ENCODE data around the gene OOSP4A.

Gene OOSP4A

GRCh38 chr11:59999691-60000090, 35.9 kb downstream of the OOSP4A start:
- Histone ChIP-seq H3K4me1 (ENCODE audit: control insufficient read depth in 1 of 2, insufficient read depth in 2 of 2, low read length in 2 of 2) (no peaks in the 10 kb centered on the region), H3K27me3 (ENCODE audit: insufficient read depth, low read length) (no peaks in the 10 kb centered on the region), H3K23ac (ENCODE audit: low read length) (no peak overlapping the region), H3K36me3 (ENCODE audit: control insufficient read depth in 1 of 2, insufficient read depth in 2 of 2, low read length in 2 of 2) (no peaks in the 10 kb centered on the region), H2BK120ac (ENCODE audit: insufficient read depth, low read length, poor library complexity) (no peak overlapping the region), H2BK5ac (ENCODE audit: low read depth, low read length, poor library complexity) (no peak overlapping the region), H4K91ac (ENCODE audit: low read depth, low read length) (no peak overlapping the region), H3K9me3 (ENCODE audit: insufficient read depth, low read depth, low read length) (no peaks in the 10 kb centered on the region), H3K4ac (ENCODE audit: low read depth, low read length) (no peak overlapping the region), H3K18ac (ENCODE audit: low read length) (no peak overlapping the region), H4K8ac (ENCODE audit: low read depth, low read length) (no peak overlapping the region), H3K4me3 (ENCODE audit: low read depth, low read length) (no peak overlapping the region), H3K79me2 (ENCODE audit: control insufficient read depth, insufficient read depth, low read length, poor library complexity) (no peaks in the 10 kb centered on the region), H3K14ac (ENCODE audit: low read length) (no peak overlapping the region), H2AK5ac (ENCODE audit: low read length) (no peak overlapping the region), H4K12ac (ENCODE audit: low read depth, low read length) (no peak overlapping the region), H3K4me2 (ENCODE audit: low read length) (no peak overlapping the region), H3K9ac (ENCODE audit: low read length) (no peak overlapping the region), H3K27ac (ENCODE audit: low read depth, low read length) (no peak overlapping the region), H3K79me1 (ENCODE audit: low read length) (no peaks in the 10 kb centered on the region), H2BK12ac (ENCODE audit: low read length) (no peak overlapping the region), H2AFZ (ENCODE audit: insufficient read depth, low read length, poor library complexity) (no peak overlapping the region)
- WGBS (ENCODE audit: extremely low coverage, insufficient coverage, insufficient read length), result no CpG with 5 or more reads among the region's 4 CpGs
- DNase-seq, result no peak

GRCh38 chr11:60003729-60004128, 39.9 kb downstream of the OOSP4A start:
- no peak overlapping the region for H3K4me2 ChIP-seq (ENCODE audit: low read length)
- H3K4me3 ChIP-seq (ENCODE audit: low read depth, low read length), result no peak overlapping the region
- no peaks in the 10 kb centered on the region for H3K79me2 ChIP-seq (ENCODE audit: control insufficient read depth, insufficient read depth, low read length, poor library complexity)
- no peak overlapping the region for H3K9ac ChIP-seq (ENCODE audit: low read length)
- H3K9me3 ChIP-seq (ENCODE audit: insufficient read depth, low read depth, low read length), result no peaks in the 10 kb centered on the region
- H2AFZ ChIP-seq (ENCODE audit: insufficient read depth, low read length, poor library complexity), result no peak overlapping the region
- H3K23ac ChIP-seq (ENCODE audit: low read length), result no peak overlapping the region
- H3K27me3 ChIP-seq (ENCODE audit: insufficient read depth, low read length), result no peaks in the 10 kb centered on the region
- no peak overlapping the region for H2BK5ac ChIP-seq (ENCODE audit: low read depth, low read length, poor library complexity)
- no peaks in the 10 kb centered on the region for H3K36me3 ChIP-seq (ENCODE audit: control insufficient read depth in 1 of 2, insufficient read depth in 2 of 2, low read length in 2 of 2)
- H3K18ac ChIP-seq (ENCODE audit: low read length), result no peak overlapping the region
- H4K12ac ChIP-seq (ENCODE audit: low read depth, low read length), result no peak overlapping the region
- no peak overlapping the region for H2AK5ac ChIP-seq (ENCODE audit: low read length)
- no peak overlapping the region for H3K14ac ChIP-seq (ENCODE audit: low read length)
- H3K4me1 ChIP-seq (ENCODE audit: control insufficient read depth in 1 of 2, insufficient read depth in 2 of 2, low read length in 2 of 2), result no peaks in the 10 kb centered on the region
- no peak overlapping the region for H4K91ac ChIP-seq (ENCODE audit: low read depth, low read length)
- H3K4ac ChIP-seq (ENCODE audit: low read depth, low read length), result no peak overlapping the region
- no peak overlapping the region for H2BK12ac ChIP-seq (ENCODE audit: low read length)
- no CpG with 5 or more reads among the region's 2 CpGs for WGBS (ENCODE audit: extremely low coverage, insufficient coverage, insufficient read length)
- DNase-seq, result no peak
- H4K8ac ChIP-seq (ENCODE audit: low read depth, low read length), result no peak overlapping the region
- no peak overlapping the region for H2BK120ac ChIP-seq (ENCODE audit: insufficient read depth, low read length, poor library complexity)
- no peak overlapping the region for H3K27ac ChIP-seq (ENCODE audit: low read depth, low read length)
- no peaks in the 10 kb centered on the region for H3K79me1 ChIP-seq (ENCODE audit: low read length)

- Histone ChIP-seq H3K9me3 (ENCODE audit: insufficient read depth, low read depth, low read length) (no peaks in the 10 kb centered on the region), H3K27ac (ENCODE audit: low read depth, low read length) (no peak overlapping the region), H2BK120ac (ENCODE audit: insufficient read depth, low read length, poor library complexity) (no peak overlapping the region), H3K79me2 (ENCODE audit: control insufficient read depth, insufficient read depth, low read length, poor library complexity) (no peaks in the 10 kb centered on the region), H3K4me1 (ENCODE audit: control insufficient read depth in 1 of 2, insufficient read depth in 2 of 2, low read length in 2 of 2) (no peaks in the 10 kb centered on the region), H3K36me3 (ENCODE audit: control insufficient read depth in 1 of 2, insufficient read depth in 2 of 2, low read length in 2 of 2) (no peaks in the 10 kb centered on the region), H3K9ac (ENCODE audit: low read length) (no peak overlapping the region), H4K91ac (ENCODE audit: low read depth, low read length) (no peak overlapping the region), H4K8ac (ENCODE audit: low read depth, low read length) (no peak overlapping the region), H3K4me3 (ENCODE audit: low read depth, low read length) (no peak overlapping the region), H2AFZ (ENCODE audit: insufficient read depth, low read length, poor library complexity) (no peak overlapping the region), H3K4ac (ENCODE audit: low read depth, low read length) (no peak overlapping the region), H2BK12ac (ENCODE audit: low read length) (no peak overlapping the region), H3K27me3 (ENCODE audit: insufficient read depth, low read length) (no peaks in the 10 kb centered on the region), H3K23ac (ENCODE audit: low read length) (no peak overlapping the region), H3K4me2 (ENCODE audit: low read length) (no peak overlapping the region), H3K79me1 (ENCODE audit: low read length) (no peaks in the 10 kb centered on the region), H3K14ac (ENCODE audit: low read length) (no peak overlapping the region), H2BK5ac (ENCODE audit: low read depth, low read length, poor library complexity) (no peak overlapping the region), H3K18ac (ENCODE audit: low read length) (no peak overlapping the region), H4K12ac (ENCODE audit: low read depth, low read length) (no peak overlapping the region), H2AK5ac (ENCODE audit: low read length) (no peak overlapping the region)
- DNase-seq, result peak; percentile 22 to 35
- WGBS (ENCODE audit: extremely low coverage, insufficient coverage, insufficient read length), result no CpG with 5 or more reads among the region's 1 CpG
Observed at GRCh38 chr11:60005360-60005759, 41.5 kb downstream of the OOSP4A start.

- Histone ChIP-seq H3K14ac (ENCODE audit: low read length) (no peak within 1 kb of the TSS), H2BK5ac (ENCODE audit: low read depth, low read length, poor library complexity) (no peak within 1 kb of the TSS), H3K4me2 (ENCODE audit: low read length) (no peak within 1 kb of the TSS), H3K27me3 (ENCODE audit: insufficient read depth, low read length) (no peaks in the 10 kb centered on the region), H3K79me2 (ENCODE audit: control insufficient read depth, insufficient read depth, low read length, poor library complexity) (no peaks in the 10 kb centered on the region), H3K9me3 (ENCODE audit: insufficient read depth, low read depth, low read length) (no peaks in the 10 kb centered on the region), H3K27ac (ENCODE audit: low read depth, low read length) (no peak within 1 kb of the TSS), H2AFZ (ENCODE audit: insufficient read depth, low read length, poor library complexity) (no peak within 1 kb of the TSS), H3K4ac (ENCODE audit: low read depth, low read length) (no peak within 1 kb of the TSS), H3K4me1 (ENCODE audit: control insufficient read depth in 1 of 2, insufficient read depth in 2 of 2, low read length in 2 of 2) (no peaks in the 10 kb centered on the region), H3K4me3 (ENCODE audit: low read depth, low read length) (no peak within 1 kb of the TSS), H4K12ac (ENCODE audit: low read depth, low read length) (no peak within 1 kb of the TSS), H3K36me3 (ENCODE audit: control insufficient read depth in 1 of 2, insufficient read depth in 2 of 2, low read length in 2 of 2) (no peaks in the 10 kb centered on the region), H4K8ac (ENCODE audit: low read depth, low read length) (no peak within 1 kb of the TSS), H3K23ac (ENCODE audit: low read length) (no peak within 1 kb of the TSS), H2BK12ac (ENCODE audit: low read length) (no peak within 1 kb of the TSS), H4K91ac (ENCODE audit: low read depth, low read length) (no peak within 1 kb of the TSS), H2BK120ac (ENCODE audit: insufficient read depth, low read length, poor library complexity) (no peak within 1 kb of the TSS), H3K79me1 (ENCODE audit: low read length) (no peaks in the 10 kb centered on the region), H3K18ac (ENCODE audit: low read length) (no peak within 1 kb of the TSS), H3K9ac (ENCODE audit: low read length) (no peak within 1 kb of the TSS), H2AK5ac (ENCODE audit: low read length) (no peak within 1 kb of the TSS)
- no CpG with 5 or more reads among the region's 1 CpG for WGBS (ENCODE audit: extremely low coverage, insufficient coverage, insufficient read length)
- DNase-seq, result no peak
Observed at GRCh38 chr11:60016881-60017280, 53.0 kb downstream of the OOSP4A start, which contains the start of gene OOSP4B. Gene OOSP4B, plus strand, starts transcription at chr11:60017181.

Data from trophoblast cell (in vitro differentiated cells and primary cell).